Iris pigment epithelial cell (primary cell): Measurements from ENCODE around the gene RNF113B.

Source experiments
- DNase-seq: peaks from one replicate; pipeline ENCODE4 v3.0.0-alpha.2; 2011; ENCODE audit warnings: low read depth

The RNF113B gene

DNA sequence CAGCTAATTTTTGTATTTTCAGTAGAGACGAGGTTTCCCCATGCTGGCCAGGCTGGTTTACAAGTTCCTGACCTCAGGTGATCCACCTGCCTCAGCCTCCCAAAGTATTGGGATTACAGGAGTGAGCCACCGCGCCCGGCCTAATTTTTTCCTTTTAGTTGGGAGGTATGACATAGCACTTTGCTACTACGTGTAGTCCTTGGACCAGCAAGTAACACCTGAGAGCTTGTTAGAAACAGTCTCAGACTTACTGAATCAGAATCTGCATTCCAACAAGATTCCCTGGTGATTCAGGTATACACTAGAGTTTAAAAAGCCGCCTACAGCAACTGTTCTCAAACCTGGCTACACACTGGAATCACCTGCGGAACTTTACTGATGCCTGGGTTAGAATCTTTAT is 36.0 kb downstream of the RNF113B start:
- no peak for DNase-seq

DNA sequence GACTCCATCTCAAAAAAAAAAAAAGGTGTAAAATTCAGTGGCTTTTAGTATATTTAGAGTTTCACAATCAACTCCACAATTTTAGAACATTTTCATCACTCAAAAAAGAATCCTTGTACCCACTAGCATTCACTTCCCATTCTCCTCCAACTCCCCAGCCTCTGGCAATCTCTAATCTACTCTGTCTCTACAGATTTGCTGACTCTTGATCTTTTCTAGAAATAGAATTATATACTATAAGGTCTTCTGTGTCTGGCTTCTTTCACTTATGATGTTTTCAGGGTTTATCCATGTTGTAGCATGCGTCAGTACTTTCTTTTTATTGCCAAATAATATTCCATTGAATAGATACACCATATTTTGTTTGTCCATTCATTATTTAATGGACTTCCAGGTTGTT is 42.2 kb downstream of the RNF113B start:
- DNase-seq: no peak

DNA sequence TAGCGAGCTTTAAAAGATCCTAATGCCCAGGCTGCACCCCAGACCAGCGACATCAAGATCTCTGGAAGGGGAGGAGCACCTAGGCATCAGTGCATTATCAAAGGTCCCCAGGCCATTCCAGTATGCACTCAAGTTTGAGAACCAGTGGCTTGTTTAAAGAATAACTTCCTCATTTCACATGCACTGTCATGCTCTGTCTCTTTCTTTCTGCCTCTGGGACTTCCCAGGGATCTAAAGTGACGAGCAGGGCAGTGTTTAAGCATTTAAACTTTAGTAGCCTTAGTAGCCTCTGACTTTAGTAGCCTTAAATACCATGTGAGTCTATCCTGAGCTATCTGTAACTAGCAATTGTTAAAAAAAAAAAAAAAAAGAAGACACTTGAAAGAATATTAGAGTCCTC is 43.1 kb downstream of the RNF113B start:
- no peak for DNase-seq

DNA sequence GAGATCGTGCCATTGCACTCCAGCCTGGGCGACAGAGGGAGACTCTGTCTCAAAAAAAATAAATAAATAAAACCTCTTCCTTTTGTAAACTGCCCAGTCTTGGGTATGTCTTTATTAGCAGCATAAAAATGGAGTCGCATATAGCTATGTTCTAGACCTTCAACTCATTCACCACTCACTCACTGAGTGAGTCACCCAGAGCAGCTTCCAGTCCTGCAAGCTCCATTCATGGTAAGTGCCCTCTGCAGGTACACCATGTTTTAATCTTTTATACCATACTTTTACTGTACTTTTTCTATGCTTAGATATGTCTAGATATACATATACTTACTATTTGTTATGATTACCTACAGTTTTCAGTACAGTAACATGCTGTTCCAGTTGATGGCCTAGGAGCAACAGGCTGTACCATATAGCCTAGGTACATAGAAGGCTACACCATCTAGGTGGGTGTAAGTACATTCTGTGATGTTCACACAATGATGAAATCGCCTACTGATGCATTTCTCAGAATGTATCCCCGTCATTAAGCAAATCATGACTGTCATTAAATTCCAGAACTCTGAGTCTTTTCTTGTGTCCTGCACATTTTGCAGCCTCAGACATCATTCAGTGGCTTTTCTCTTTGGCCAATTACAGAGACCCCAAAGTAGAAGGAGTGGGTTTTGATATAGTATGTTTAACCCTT is 47.9 kb downstream of the RNF113B start:
- peak; percentile 51 for DNase-seq
